Measurements from ENCODE around the gene TUT7. TPM values are rescaled to one million over a fixed set of nuclear protein-coding genes. Genes with fewer than 3 reads are reported as not detected.

The TUT7 gene
- total and polyA plus RNA-seq, 2 of the 4 experiments (the other 2 are of a cell fraction) = 13.3 to 33.3 TPM

DNA sequence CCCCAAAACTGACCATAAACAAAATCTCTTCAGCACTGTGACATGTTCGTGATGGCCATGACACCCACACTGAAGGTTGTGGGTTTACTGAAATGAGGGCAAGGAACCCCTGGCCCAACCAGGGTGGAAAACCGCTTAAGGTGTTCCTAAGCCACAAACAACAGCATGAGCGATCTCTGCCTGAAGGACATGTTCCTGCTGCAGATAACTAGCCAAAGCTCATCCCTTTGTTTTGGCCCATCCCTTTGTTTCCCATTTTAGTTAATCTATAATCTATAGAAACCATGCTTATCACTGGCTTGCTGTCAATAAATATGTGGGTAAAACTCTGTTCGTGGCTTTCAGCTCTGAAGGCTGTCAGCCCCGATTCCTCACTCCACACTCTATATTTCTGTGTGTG is 21.8 kb upstream of the TUT7 start:
- Histone ChIP-seq H3K4me1 (ENCODE audit: control insufficient read depth, insufficient read depth, low read length) (no peaks in the 10 kb centered on the region), H4K91ac (ENCODE audit: insufficient read depth, low read depth, low read length) (no peak overlapping the region), H2AK9ac (replicated peaks; ENCODE audit: low read depth, low read length, poor library complexity) (no peak overlapping the region), H2BK20ac (ENCODE audit: low read depth, low read length) (no peak overlapping the region), H3K79me1 (ENCODE audit: low read depth in 1 of 2, low read length in 2 of 2) (no peaks in the 10 kb centered on the region), H3K4me3 (ENCODE audit: insufficient read depth, low read depth, low read length) (no peak overlapping the region), H3K27ac (ENCODE audit: insufficient read depth, low read length) (no peak overlapping the region), H2BK15ac (ENCODE audit: low read depth, low read length) (no peak overlapping the region), H3K4ac (ENCODE audit: low read depth, low read length) (no peak overlapping the region), H3K9me1 (ENCODE audit: insufficient read depth, low read length) (no peaks in the 10 kb centered on the region), H4K20me1 (ENCODE audit: insufficient read depth, low read length) (no peaks in the 10 kb centered on the region), H3K14ac (replicated peaks; ENCODE audit: low read depth, low read length) (no peak overlapping the region), H3K18ac (ENCODE audit: low read depth, low read length) (no peak overlapping the region), H3K9ac (ENCODE audit: low read depth, low read length) (no peak overlapping the region), H4K8ac (ENCODE audit: low read depth in 2 of 2, low read length in 2 of 2) (no peak overlapping the region), H2BK5ac (ENCODE audit: low read depth, low read length, poor library complexity, severe bottlenecking) (no peak overlapping the region), H2BK120ac (ENCODE audit: low read depth, low read length) (no peak overlapping the region), H3K4me2 (ENCODE audit: low read depth, low read length) (no peak overlapping the region), H3K9me3 (ENCODE audit: control insufficient read depth, insufficient read depth, low read length) (peaks cover 3% of the 10 kb centered on the region), H2AFZ (replicated peaks; ENCODE audit: low read length, poor library complexity) (no peak overlapping the region), H2AK5ac (ENCODE audit: low read depth, low read length) (no peak overlapping the region), H3K23ac (ENCODE audit: low read depth, low read length) (no peak overlapping the region), H3K27me3 (ENCODE audit: control insufficient read depth, insufficient read depth, low read length) (no peaks in the 10 kb centered on the region), H4K5ac (ENCODE audit: low read depth, low read length) (no peak overlapping the region), H3K36me3 (ENCODE audit: control insufficient read depth, insufficient read depth, low read length) (no peaks in the 10 kb centered on the region), H3K56ac (ENCODE audit: extremely low read depth, insufficient read depth, low read length) (no peak overlapping the region)
- intact Hi-C loops (cut with micrococcal nuclease) = no loop called here
- ChIA-PET POLR2A (ENCODE audit: unreplicated experiment) (no interaction called here), CTCF (no interaction called here)
- no TSS peak for BruUV-seq (replicated peaks)
- 80% methylated on average over 2 of the region's 5 CpGs; no CpG with 5 or more reads in 1 of the 2 experiments for WGBS, 2 experiments (ENCODE audit: extremely low coverage in 2 of 2, insufficient read length in 1 of 2)
- dilution Hi-C loops (cut with HindIII; ENCODE audit: low sequenced_read_pairs, unreplicated experiment) = no loop called here
- in situ Hi-C loops (cut with MboI; ENCODE audit: low sequenced_read_pairs) = no loop called here
- no peak for ATAC-seq (ENCODE audit: low read depth)
- no peak for TF ChIP-seq RCOR1 (IDR thresholded peaks at IDR 0.05; ENCODE audit: insufficient replicate concordance, low read length)
- no peak for TF ChIP-seq MAZ (IDR thresholded peaks at IDR 0.05; ENCODE audit: borderline replicate concordance, low read depth, low read length)
- no peak for DNase-seq
